Activated CD4-positive, alpha-beta T cell treated with anti-CD3 and anti-CD28 coated beads for 36 hours (primary cell): ENCODE measurements around the gene FRAT2. TPM values are rescaled to one million over a fixed set of nuclear protein-coding genes. Genes with fewer than 3 reads are reported as not detected.
"Not testable (repeated sequence)": the region's sequence is repeated elsewhere in the genome, so short reads cannot be mapped to it uniquely, and the experiment has no call there.

Experiments used
- ATAC-seq: fragments of 200-7000 bp; cut with Tn5 transposase; one replicate; pipeline ENCODE4 v1.10.0; 2021; ENCODE audit warnings: mild to moderate bottlenecking, moderate library complexity
- CTCF ChIA-PET: fragments of 350-600 bp; sonication (Branson Sonifier 250); formaldehyde crosslinking; loops from one replicate; lab custom pipeline; 2021; ENCODE audit warnings: antibody characterized with exemption; lab: Charles Lee
- POLR2A ChIA-PET: fragments of 350-600 bp; sonication (Branson Sonifier 250); formaldehyde crosslinking; loops from one replicate; lab custom pipeline; 2021; ENCODE audit warnings: antibody characterized with exemption, inconsistent platforms; lab: Charles Lee
- DNase-seq: peaks from one replicate; pipeline ENCODE4 v3.0.0-alpha.2; 2020
- H3K27ac Mint-ChIP-seq: one replicate; pipeline ENCODE4 v1.8.0; 2021; ENCODE audit warnings: mixed read lengths
- H3K27me3 Mint-ChIP-seq: one replicate; pipeline ENCODE4 v1.8.0; 2021; ENCODE audit warnings: mixed read lengths
- H3K36me3 Mint-ChIP-seq: one replicate; pipeline ENCODE4 v1.8.0; 2021; ENCODE audit warnings: low read depth, mixed read lengths
- H3K4me1 Mint-ChIP-seq: one replicate; pipeline ENCODE4 v1.8.0; 2021; ENCODE audit warnings: mixed read lengths
- H3K4me3 Mint-ChIP-seq: one replicate; pipeline ENCODE4 v1.8.0; 2021; ENCODE audit warnings: mild to moderate bottlenecking, moderate library complexity, mixed read lengths
- H3K9me3 Mint-ChIP-seq: one replicate; pipeline ENCODE4 v1.8.0; 2021; ENCODE audit warnings: low read depth, mixed read lengths
- intact Hi-C, 2 experiments: fragments of 100-400 bp; cut with DNase I in 1 of 2; cut with micrococcal nuclease in 1 of 2; formaldehyde crosslinking; loops; one replicate each; pipeline versions ENCODE4 v1.14.2 to v1.15.1; 2022 to 2024; cut with DNase I, micrococcal nuclease
- total RNA-seq, 2 experiments: library from RNA; stranded (reverse); gene quantifications; one replicate each; pipeline ENCODE4 v1.2.3, GENCODE V29; 2021

The FRAT2 gene
- total RNA-seq, 2 experiments from 2014 or later, result 3.0 to 4.3 TPM

- POLR2A ChIA-PET, result interaction anchor here (0.8 to 1.0 kb wide), 2 partner anchors 28 to 41 kb away, joined by 4 read pairs; no protein-coding TSS in a partner anchor
- Mint-ChIP-seq H3K4me1 (peaks cover 20% of the 10 kb centered on the region), H3K4me3 (peak overlapping the region; percentile 93), H3K36me3 (peaks cover 13% of the 10 kb centered on the region), H3K27me3 (peaks cover 2% of the 10 kb centered on the region), H3K9me3 (no peaks in the 10 kb centered on the region), H3K27ac (peak overlapping the region; percentile 87)
- intact Hi-C loops, result loop anchor here (1.0 to 10.0 kb wide), 13 partner anchors 27 to 1729 kb away; partner anchors contain the start of genes FRAT1 (in 2 of the 2), MMS19 (in 2 of the 2), UBTD1 (in 2 of the 2) and EXOSC1 (in 1 of the 2)
- CTCF ChIA-PET, result interaction anchor here (1.0 to 1.9 kb wide), 8 partner anchors 10 to 725 kb away, joined by 3 to 11 read pairs (median 3); partner anchors contain the start of gene RRP12
- DNase-seq, result no peak
- ATAC-seq, result no peak
These were observed 43.0 kb downstream of the FRAT2 start for GRCh38 chr10:97291357-97292096.

- not testable (repeated sequence) for H3K27ac Mint-ChIP-seq, H3K27me3 Mint-ChIP-seq, ATAC-seq, DNase-seq, H3K9me3 Mint-ChIP-seq
- peaks cover 20% of the 10 kb centered on the region for H3K4me1 Mint-ChIP-seq
- peak overlapping the region; percentile 93 for H3K4me3 Mint-ChIP-seq
- intact Hi-C loops, result loop anchor here in 1 of 2 experiments (5.0 to 10.0 kb wide), 2 partner anchors 844 to 1728 kb away; partner anchors contain the start of genes R3HCC1L and SORBS1
- POLR2A ChIA-PET, result interaction anchor here (0.8 kb wide), 1 partner anchor 42 kb away, joined by 4 read pairs; no protein-coding TSS in a partner anchor
- H3K36me3 Mint-ChIP-seq, result peaks cover 13% of the 10 kb centered on the region
- CTCF ChIA-PET, result interaction anchor here (1.1 kb wide), 1 partner anchor 80 kb away, joined by 5 read pairs; no protein-coding TSS in a partner anchor
These were observed 43.8 kb downstream of the FRAT2 start for GRCh38 chr10:97290576-97291356.

- intact Hi-C loops, result loop anchor here in 1 of 2 experiments (5.0 to 10.0 kb wide), 2 partner anchors 845 to 1728 kb away; partner anchors contain the start of genes R3HCC1L and SORBS1
- POLR2A ChIA-PET, H3K9me3 Mint-ChIP-seq, DNase-seq, H3K27ac Mint-ChIP-seq, H3K27me3 Mint-ChIP-seq, ATAC-seq: not testable (repeated sequence)
- H3K36me3 Mint-ChIP-seq, result peaks cover 13% of the 10 kb centered on the region
- peak overlapping the region; percentile 2 for H3K4me3 Mint-ChIP-seq
- CTCF ChIA-PET, result interaction anchor here (0.6 to 1.1 kb wide), 3 partner anchors 11 to 80 kb away, joined by 3 to 5 read pairs (median 3); no protein-coding TSS in a partner anchor
- H3K4me1 Mint-ChIP-seq, result peaks cover 20% of the 10 kb centered on the region
These were observed 44.5 kb downstream of the FRAT2 start for GRCh38 chr10:97290076-97290475.

Other genes with a start within 250 kb of the FRAT2 start
- 1 to 10 TPM in 1 of 2 experiments, under 1 TPM in 1; 0.94 to 1.4 TPM for gene SLIT1, start 148.8 kb downstream of the FRAT2 start, total RNA-seq
- gene ARHGAP19, start 42.1 kb downstream of the FRAT2 start, total RNA-seq, result 10 to 100 TPM; 55.9 to 70.2 TPM
- 1 to 10 TPM; 1.3 to 1.8 TPM for gene FRAT1, start 15.5 kb downstream of the FRAT2 start, total RNA-seq
- gene RRP12, start 66.6 kb upstream of the FRAT2 start, total RNA-seq, result 10 to 100 TPM; 45.9 to 49.4 TPM
- 1,000 to 10,000 TPM; 1,151 to 1,499 TPM for gene PGAM1, start 91.5 kb upstream of the FRAT2 start, total RNA-seq
- gene EXOSC1, start 111.3 kb upstream of the FRAT2 start, total RNA-seq, result 10 to 100 TPM; 52.3 to 54.2 TPM
- gene ZDHHC16, start 111.4 kb upstream of the FRAT2 start, total RNA-seq, result 10 to 100 TPM; 34.6 to 42.8 TPM
- gene MMS19, start 163.7 kb upstream of the FRAT2 start, total RNA-seq, result 100 to 1,000 TPM in 1 of 2 experiments, 10 to 100 TPM in 1; 91.3 to 107 TPM
- gene UBTD1, start 164.2 kb upstream of the FRAT2 start, total RNA-seq, result 1 to 10 TPM; 1.4 to 1.5 TPM
- not detected for gene ANKRD2, start 238.1 kb upstream of the FRAT2 start, total RNA-seq
- gene HOGA1, start 249.7 kb upstream of the FRAT2 start, total RNA-seq, result not detected